H1 (cell line): ENCODE measurements around the gene VTI1B. TPM values are rescaled to one million over a fixed set of nuclear protein-coding genes. Genes with fewer than 3 reads are reported as not detected.

Experiments
- RNF2 ChIP-seq: fragments of 200-900, 300-1000 bp; sonication (generic); IDR thresholded peaks from 2 replicates; pipeline ENCODE4 v1.7.1; 2016; ENCODE audit warnings: borderline replicate concordance, low read depth, mild to moderate bottlenecking, antibody characterized with exemption, low read length; ENCODE audit not compliant: poor library complexity, severe bottlenecking; ENCODE audit errors: missing control alignments
- SIX5 ChIP-seq: IDR thresholded peaks from 2 replicates; pipeline ENCODE4 v1.6.1; 2011; ENCODE audit warnings: mild to moderate bottlenecking, low read depth, low read length
- polyA plus RNA-seq, 7 experiments: library from polyadenylated mRNA; depleted of rRNA in 3 of 7; stranded (reverse) in 5 of 7; unstranded in 2 of 7; fragments of >200 nt in 5 of 7; fragments of 200-250 nt in 2 of 7; gene quantifications; 1 replicate in 5 of 7; 2 replicates in 1 of 7; 4 replicates in 1 of 7; pipeline versions ENCODE4 v1.2.1 to v1.2.3, GENCODE V29; 2011 to 2013; ENCODE audit warnings: missing spikeins in 2 of 7, mixed read lengths in 2 of 7
- total RNA-seq: library from RNA; stranded (reverse); fragmentation: NEBNext Ultra II Directional; extraction: Animal tissue kit (Norgen Biotek cat#: 25700); gene quantifications from 2 replicates; pipeline ENCODE4 v1.2.1, GENCODE V29; 2021

The VTI1B gene
- total and polyA plus RNA-seq, 2 of the 8 experiments (the other 6 are each of a cell fraction or from before 2014, with no cell fraction given) = 28.1 to 98.7 TPM

- TF ChIP-seq SIX5 = no peak
- no peak for TF ChIP-seq RNF2
Measured at GRCh38 chr14:67718265-67718664, 43.8 kb upstream of the VTI1B start (continued).
